ENCODE measurements around the gene ZNF571. TPM values are rescaled to one million over a fixed set of nuclear protein-coding genes. Genes with fewer than 3 reads are reported as not detected.

Gene ZNF571
- total RNA-seq, result 1 to 10 TPM; 1.1 to 1.3 (median 1.3) TPM

DNA sequence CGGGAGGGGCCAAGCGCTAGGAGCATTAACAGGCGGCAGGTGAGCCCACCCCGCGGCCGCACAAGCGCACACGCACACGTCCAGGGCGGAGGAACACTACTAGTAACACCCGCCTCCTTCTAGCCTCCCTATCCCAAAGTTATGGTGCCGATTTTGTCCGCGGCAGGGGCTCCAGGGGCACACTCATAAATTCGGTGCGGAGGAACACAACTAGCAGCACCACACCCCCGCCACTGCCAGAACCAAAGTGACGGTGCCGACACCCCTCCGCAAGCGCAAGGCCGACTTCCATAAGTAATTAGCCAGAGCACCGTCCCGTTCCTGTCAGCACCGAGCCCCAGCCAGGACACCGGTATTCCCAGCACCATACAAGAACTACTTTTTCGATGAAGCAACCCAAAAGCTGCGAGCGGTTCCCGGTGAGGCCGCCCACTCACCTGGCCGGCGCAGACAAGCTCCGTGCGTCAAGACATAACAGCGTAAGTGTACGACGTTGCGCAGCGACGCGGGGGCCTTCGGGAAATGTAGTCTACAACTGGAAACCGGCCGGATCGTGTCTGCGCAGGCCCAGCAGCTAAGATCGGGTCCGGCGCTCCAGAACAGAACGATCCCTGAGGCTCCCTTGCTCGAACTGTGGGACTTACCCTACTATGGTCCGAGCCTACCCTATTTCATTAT is at the start of gene ZNF571, which contains the start of gene ZNF540:
Gene ZNF571 (minus strand): TSS at position 489 of the 678 bp plus-strand sequence. CDS start 8,116 bp downstream, outside the sequence.
Gene ZNF540 (plus strand): TSS at position 573 of the 678 bp plus-strand sequence. CDS start 3,572 bp downstream, outside the sequence.
- peak; percentile 89 for DNase-seq
- ATAC-seq, result peak; percentile 98 to 99
- H3K27me3 Mint-ChIP-seq (ENCODE audit: low read depth), result no peaks in the 10 kb centered on the region
- peaks cover 33% of the 10 kb centered on the region for H3K4me1 Mint-ChIP-seq (ENCODE audit: low read depth)
- H3K9me3 Mint-ChIP-seq, result peaks cover 21% of the 10 kb centered on the region
- peaks cover 32% of the 10 kb centered on the region for H3K36me3 Mint-ChIP-seq (ENCODE audit: insufficient read depth)
- peak within 1 kb of the TSS; percentile 91 for H3K4me3 Mint-ChIP-seq

DNA sequence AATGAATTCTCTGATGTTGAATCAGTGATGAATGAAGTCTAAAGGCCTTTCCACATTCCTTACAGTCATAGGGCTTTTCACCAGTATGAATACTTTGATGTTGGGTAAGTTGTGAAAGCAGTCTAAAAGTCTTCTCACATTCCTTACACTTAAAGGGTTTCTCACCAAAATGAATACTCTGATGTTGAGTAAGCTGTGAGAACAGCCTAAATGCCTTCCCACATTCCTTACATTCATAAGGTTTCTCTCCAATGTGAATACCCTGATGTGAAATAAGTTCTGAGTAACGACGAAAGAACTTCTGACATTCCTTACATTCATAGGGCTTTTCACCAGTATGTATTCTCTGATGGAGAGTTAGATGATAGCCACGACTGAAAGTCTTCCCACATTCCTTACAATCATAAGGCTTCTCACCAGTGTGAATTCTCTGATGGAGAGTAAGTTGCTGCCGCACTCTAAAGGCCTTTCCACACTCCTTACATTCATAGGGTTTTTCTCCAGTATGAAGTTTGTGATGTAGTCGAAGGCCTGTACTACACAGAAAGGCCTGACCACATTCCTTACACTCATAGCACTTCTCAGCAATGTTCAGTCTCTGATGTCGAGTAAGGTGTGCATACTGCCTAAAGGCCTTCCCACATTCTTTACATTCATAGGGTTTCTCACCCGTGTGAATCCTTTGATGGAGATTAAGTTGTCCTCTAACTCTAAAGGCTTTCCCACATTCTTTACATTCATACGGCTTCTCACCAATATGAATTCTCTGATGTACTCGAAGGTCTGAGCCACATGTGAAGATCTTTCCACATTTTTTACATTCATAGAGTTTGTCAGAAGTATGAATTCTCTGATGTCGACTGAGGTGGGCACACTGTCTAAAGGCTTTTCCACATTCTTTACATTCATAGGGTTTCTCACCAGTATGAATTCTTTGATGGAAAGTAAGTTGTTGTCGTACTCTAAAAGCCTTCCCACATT is 40.8 kb upstream of the ZNF571 start:
- no peak for ATAC-seq
- Mint-ChIP-seq H3K27me3 (ENCODE audit: low read depth) (no peaks in the 10 kb centered on the region), H3K9me3 (peaks cover 53% of the 10 kb centered on the region), H3K36me3 (ENCODE audit: insufficient read depth) (peaks cover 41% of the 10 kb centered on the region), H3K4me3 (no peak overlapping the region), H3K4me1 (ENCODE audit: low read depth) (no peaks in the 10 kb centered on the region)
- DNase-seq, result no peak

DNA sequence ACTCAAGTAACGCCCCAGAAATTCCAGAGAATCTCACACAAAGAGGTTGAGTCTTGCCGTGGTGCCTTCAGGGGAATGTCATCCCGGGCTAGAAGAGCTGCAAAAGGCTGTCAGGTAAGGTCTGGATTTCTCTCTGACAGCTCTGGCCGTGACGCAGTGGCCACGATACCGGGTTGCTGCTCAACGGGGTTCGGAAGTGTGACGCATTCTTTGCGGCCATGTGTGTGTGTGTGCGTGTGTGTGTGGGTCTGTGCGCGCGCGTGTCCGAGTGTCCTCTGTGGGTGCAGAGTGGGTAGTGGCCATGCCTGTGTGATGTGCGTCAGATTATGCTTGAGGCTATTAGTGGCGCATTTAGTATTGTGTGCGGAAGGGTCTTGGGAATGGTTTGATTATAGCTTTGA is 390 bp upstream of the ZNF571 start:
- peak; percentile 42 to 47 for ATAC-seq
- peak; percentile 39 for DNase-seq
- Mint-ChIP-seq H3K36me3 (ENCODE audit: insufficient read depth) (peaks cover 37% of the 10 kb centered on the region), H3K4me3 (peak overlapping the region; percentile 91), H3K27me3 (ENCODE audit: low read depth) (no peaks in the 10 kb centered on the region), H3K9me3 (peaks cover 21% of the 10 kb centered on the region), H3K4me1 (ENCODE audit: low read depth) (peaks cover 33% of the 10 kb centered on the region)

DNA sequence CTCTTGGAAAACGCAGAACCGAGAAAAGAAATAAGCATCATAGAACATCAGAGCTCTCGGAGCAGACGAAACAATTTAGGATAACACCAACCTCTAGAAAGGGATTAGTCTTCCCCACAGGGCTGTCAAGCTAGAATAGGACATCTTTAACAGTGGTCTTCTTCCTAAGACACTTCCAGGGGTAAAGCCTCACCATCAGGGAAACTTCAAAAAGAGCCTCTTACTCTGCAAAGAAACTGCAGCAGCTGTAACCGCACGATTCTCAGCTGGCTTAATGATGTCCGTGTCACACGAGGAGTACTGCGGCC is 642 bp downstream of the ZNF571 start:
- ATAC-seq (no peak), DNase-seq (no peak)
- Mint-ChIP-seq H3K9me3 (peaks cover 25% of the 10 kb centered on the region), H3K36me3 (ENCODE audit: insufficient read depth) (peaks cover 31% of the 10 kb centered on the region), H3K4me1 (ENCODE audit: low read depth) (peaks cover 33% of the 10 kb centered on the region), H3K4me3 (peak overlapping the region; percentile 91), H3K27me3 (ENCODE audit: low read depth) (no peaks in the 10 kb centered on the region)

DNA sequence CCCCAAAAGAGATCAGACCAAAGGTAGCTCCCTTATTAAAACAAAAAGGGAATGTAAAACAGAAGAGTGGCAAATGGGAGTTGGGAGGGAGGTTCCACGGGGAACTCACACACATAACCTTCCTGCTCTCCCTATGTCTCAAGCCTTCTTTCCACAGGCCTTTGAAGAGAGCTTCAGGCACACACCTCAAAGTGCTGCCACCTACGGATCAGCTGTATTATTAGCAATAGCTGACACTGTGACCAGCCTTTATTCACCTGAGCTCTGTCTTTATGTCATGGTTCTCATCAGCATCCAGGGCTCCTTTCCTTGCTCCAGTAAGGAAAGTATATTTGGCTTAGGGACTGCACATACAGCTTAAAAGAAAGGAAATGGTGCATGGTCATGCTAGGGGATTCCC is 11.3 kb downstream of the ZNF571 start:
- Mint-ChIP-seq H3K4me1 (ENCODE audit: low read depth) (peaks cover 3% of the 10 kb centered on the region), H3K4me3 (no peak overlapping the region), H3K9me3 (peaks cover 52% of the 10 kb centered on the region), H3K27me3 (ENCODE audit: low read depth) (no peaks in the 10 kb centered on the region), H3K36me3 (ENCODE audit: insufficient read depth) (peaks cover 55% of the 10 kb centered on the region)
- DNase-seq, result no peak
- ATAC-seq, result no peak

DNA sequence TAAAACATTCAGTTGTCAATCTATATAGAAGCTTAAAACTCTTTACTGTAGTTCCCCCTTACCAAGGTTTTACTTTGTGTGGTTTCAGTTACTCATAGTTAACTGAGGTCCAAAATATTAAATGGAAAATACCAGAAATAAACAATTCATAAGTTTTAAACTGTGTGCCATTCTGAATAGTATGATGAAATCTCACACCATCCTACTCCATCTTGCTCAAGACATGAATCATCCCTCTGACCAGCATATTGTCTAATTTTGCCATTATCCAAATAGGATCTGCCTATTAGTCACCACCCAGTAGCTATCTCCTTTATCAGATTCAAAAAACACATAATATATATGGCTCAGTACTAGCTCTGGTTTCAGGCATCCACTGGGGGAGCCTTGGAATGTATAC is 22.4 kb downstream of the ZNF571 start:
- Mint-ChIP-seq H3K4me1 (ENCODE audit: low read depth) (no peaks in the 10 kb centered on the region), H3K27me3 (ENCODE audit: low read depth) (no peaks in the 10 kb centered on the region), H3K4me3 (no peak overlapping the region), H3K36me3 (ENCODE audit: insufficient read depth) (peaks cover 67% of the 10 kb centered on the region), H3K9me3 (peaks cover 62% of the 10 kb centered on the region)
- ATAC-seq (no peak), DNase-seq (no peak)

DNA sequence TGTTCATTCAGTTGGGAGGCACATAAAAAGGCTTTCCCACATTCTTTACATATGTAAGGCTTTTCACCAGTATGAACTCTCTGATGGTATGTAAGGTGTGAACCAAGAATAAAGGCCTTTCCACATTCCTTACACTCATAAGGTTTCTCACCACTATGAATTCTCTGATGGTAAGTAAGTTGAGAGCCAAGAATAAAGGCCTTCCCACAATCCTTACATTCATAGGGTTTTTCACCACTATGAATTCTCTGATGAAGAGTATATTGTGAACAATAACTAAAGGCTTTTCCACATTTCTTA is 29.3 kb downstream of the ZNF571 start:
- DNase-seq, result no peak
- no peak for ATAC-seq
- no peak overlapping the region for H3K4me3 Mint-ChIP-seq
- H3K4me1 Mint-ChIP-seq (ENCODE audit: low read depth), result no peaks in the 10 kb centered on the region
- H3K27me3 Mint-ChIP-seq (ENCODE audit: low read depth), result no peaks in the 10 kb centered on the region
- H3K36me3 Mint-ChIP-seq (ENCODE audit: insufficient read depth), result peaks cover 55% of the 10 kb centered on the region
- H3K9me3 Mint-ChIP-seq, result peaks cover 63% of the 10 kb centered on the region

DNA sequence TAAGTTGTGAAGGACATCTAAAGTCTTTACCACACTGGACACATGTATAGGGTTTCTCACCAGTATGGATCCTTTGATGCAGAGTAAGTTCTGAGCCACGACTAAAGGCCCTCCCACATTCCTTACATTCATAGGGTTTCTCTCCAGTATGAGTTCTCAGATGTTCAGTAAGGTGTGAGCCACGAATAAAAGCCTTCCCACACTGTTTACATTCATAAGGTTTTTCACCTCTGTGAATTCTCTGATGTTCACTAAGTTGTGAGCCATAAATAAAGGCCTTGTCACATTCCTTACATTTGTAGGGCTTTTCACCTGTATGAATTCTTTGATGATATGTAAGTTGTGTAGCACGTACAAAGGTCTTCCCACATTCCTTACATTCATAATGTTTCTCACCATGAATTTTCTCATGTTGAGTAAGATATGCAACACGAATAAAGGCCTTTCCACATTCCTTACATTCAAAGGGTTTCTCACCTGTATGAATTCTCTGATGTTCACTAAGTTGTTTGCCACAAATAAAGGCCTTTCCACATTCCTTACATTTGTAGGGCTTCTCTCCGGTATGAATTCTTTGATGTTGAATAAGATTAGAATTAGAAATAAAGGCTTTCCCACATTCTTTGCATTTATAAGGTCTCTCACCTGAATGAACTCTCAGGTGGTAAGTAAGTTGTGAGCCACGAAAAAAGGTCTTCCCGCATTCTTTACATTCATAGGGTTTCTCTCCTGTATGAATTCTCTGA is 29.8 kb downstream of the ZNF571 start:
- H3K4me1 Mint-ChIP-seq (ENCODE audit: low read depth), result no peaks in the 10 kb centered on the region
- no peaks in the 10 kb centered on the region for H3K27me3 Mint-ChIP-seq (ENCODE audit: low read depth)
- no peak overlapping the region for H3K4me3 Mint-ChIP-seq
- peaks cover 50% of the 10 kb centered on the region for H3K36me3 Mint-ChIP-seq (ENCODE audit: insufficient read depth)
- ATAC-seq (no peak), DNase-seq (no peak)
- H3K9me3 Mint-ChIP-seq, result peaks cover 58% of the 10 kb centered on the region

DNA sequence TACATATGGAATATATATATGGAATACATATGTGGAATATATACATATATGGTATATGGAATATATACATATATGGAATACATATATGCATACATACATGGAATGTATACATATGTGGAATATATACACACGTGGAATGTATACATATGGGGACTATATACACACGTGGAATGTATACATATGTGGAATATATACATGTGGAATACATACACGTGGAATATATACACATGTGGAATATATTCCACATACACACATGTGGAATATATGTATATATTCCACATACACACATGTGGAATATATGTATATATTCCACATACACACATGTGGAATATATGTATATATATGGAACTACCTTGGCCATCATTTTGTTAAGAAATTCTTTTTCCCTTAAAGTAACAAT is 31.1 kb downstream of the ZNF571 start:
- no peak for ATAC-seq
- DNase-seq, result no peak
- H3K36me3 Mint-ChIP-seq (ENCODE audit: insufficient read depth), result peaks cover 42% of the 10 kb centered on the region
- peaks cover 50% of the 10 kb centered on the region for H3K9me3 Mint-ChIP-seq
- no peaks in the 10 kb centered on the region for H3K27me3 Mint-ChIP-seq (ENCODE audit: low read depth)
- no peak overlapping the region for H3K4me3 Mint-ChIP-seq
- no peaks in the 10 kb centered on the region for H3K4me1 Mint-ChIP-seq (ENCODE audit: low read depth)

DNA sequence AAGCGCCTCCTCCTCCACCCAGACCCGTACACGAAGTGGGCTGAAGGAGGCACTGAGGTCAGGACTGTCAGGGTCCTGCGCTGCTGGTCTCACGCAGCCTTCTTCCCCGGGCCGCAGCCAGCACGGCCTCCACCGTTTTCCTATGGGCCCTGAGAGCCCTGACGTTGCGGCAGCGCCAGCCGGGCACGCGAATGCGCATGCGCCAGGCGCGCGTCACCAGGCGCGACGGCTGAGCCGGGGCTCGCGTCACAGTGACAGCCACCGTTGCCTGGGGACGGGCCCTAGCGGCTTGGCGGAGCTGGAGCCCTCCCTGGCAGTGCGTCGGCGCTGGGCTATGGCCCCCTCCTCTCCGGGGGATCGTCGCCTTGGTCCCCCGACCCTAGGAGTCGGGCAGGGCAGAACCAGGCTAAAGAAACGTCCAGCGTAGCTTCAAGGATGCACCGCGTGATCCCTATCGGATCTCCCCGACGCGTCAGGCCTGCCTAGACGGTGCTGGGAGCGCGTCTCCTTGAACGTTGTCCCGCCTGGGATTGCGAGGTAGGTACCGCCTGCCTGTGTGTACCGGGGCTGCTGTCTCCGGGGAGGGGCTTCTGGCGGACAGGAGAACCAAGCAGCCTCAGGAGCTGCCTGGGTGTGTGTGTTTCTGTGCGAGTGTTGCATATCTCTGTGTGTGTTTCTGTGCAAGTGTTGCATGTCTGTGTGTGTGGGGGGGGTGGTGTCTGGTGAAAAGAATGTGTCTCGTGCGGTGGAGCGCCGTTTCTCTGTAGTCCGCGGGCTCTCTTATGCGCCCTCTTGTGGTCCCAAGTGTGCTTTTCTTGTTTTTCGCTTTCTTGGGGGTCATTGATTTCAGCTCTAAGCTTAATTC is 43.2 kb downstream of the ZNF571 start:
- Mint-ChIP-seq H3K27me3 (ENCODE audit: low read depth) (no peaks in the 10 kb centered on the region), H3K36me3 (ENCODE audit: insufficient read depth) (peaks cover 13% of the 10 kb centered on the region), H3K4me3 (peak overlapping the region; percentile 78), H3K9me3 (peaks cover 58% of the 10 kb centered on the region), H3K4me1 (ENCODE audit: low read depth) (no peaks in the 10 kb centered on the region)
- DNase-seq (no peak), ATAC-seq (peak; percentile 72 to 76)

DNA sequence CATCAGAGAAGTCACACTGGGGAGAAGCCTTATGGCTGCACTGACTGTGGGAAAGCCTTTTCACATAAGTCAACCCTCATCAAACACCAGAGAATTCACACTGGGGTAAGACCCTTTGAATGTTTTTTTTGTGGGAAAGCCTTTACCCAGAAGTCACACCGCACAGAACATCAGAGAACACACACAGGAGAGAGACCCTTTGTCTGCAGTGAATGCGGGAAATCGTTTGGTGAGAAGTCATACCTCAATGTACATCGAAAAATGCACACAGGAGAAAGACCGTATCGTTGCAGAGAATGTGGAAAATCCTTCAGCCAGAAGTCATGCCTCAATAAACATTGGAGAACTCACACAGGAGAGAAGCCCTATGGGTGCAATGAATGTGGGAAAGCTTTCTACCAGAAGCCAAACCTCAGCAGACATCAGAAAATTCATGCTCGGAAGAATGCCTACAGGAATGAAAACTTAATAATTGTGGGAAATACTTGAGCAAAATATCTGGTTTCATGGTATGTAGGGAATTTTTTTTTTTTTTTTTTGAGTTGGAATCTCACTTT is 57.1 kb downstream of the ZNF571 start:
- no peaks in the 10 kb centered on the region for H3K4me1 Mint-ChIP-seq (ENCODE audit: low read depth)
- ATAC-seq (no peak), DNase-seq (no peak)
- H3K9me3 Mint-ChIP-seq, result peaks cover 48% of the 10 kb centered on the region
- H3K27me3 Mint-ChIP-seq (ENCODE audit: low read depth), result no peaks in the 10 kb centered on the region
- H3K36me3 Mint-ChIP-seq (ENCODE audit: insufficient read depth), result peaks cover 41% of the 10 kb centered on the region
- no peak overlapping the region for H3K4me3 Mint-ChIP-seq

DNA sequence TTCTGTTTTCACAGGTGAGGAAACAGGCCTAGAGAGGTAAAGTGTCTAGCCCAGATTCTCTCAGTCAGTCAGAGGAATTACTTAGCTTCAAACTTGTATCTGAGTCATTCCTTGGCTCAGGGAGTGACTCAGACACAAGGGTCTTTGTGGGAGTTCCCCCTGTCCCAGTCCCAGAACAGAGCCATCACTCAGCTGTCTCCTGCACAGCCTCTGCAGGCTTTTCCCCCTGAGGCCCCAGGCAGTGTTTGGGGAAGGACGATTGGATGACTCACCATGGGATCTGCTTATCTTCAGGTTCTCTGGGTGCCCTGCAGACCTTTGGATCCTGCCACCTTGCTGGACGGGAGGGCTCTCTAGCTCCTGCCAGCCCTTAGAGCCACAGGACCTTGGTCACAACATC is 74.7 kb downstream of the ZNF571 start:
- ATAC-seq, result peak; percentile 50 to 65
- Mint-ChIP-seq H3K9me3 (peaks cover 28% of the 10 kb centered on the region), H3K4me3 (no peak overlapping the region), H3K4me1 (ENCODE audit: low read depth) (no peaks in the 10 kb centered on the region), H3K27me3 (ENCODE audit: low read depth) (no peaks in the 10 kb centered on the region), H3K36me3 (ENCODE audit: insufficient read depth) (peaks cover 52% of the 10 kb centered on the region)
- no peak for DNase-seq

Data from activated T-cell treated with anti-CD3 and anti-CD28 coated beads, Interleukin-2, amount 50 U/mL, for 4 hours (primary cell).